ENCODE data around the gene FAM186B. TPM values are rescaled to one million over a fixed set of nuclear protein-coding genes. Genes with fewer than 3 reads are reported as not detected.

Gene FAM186B
- total RNA-seq, 1 experiment from 2014 or later = 0.19 TPM

DNA sequence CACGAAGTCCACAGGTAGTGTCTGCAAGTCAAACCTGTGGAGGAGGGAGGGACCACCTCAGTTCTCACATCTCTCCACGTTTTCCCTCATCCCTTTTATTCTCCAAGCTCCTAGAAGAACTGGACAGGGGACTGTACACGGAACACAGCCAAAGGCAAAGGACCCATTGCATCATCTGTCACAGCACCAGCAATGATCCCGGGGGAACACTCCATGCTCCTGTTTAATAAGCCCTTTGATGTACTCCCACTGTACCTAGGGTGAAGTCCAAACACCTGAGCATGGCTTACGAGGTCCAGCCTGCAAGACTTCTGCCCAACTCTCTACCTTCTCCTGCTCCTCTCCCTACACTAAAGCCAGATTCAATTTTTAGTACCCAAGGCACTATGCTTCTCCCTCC, 44.5 kb upstream of the FAM186B start:
- Histone ChIP-seq H3K27me3 (replicated peaks; ENCODE audit: insufficient read depth, low read depth, low read length, poor library complexity) (no peaks in the 10 kb centered on the region), H3K9me3 (ENCODE audit: low read depth, low read length, poor library complexity, severe bottlenecking) (no peaks in the 10 kb centered on the region), H3K36me3 (ENCODE audit: insufficient read depth, low read length, poor library complexity, severe bottlenecking) (peaks cover 19% of the 10 kb centered on the region), H3K4me3 (ENCODE audit: low read depth, low read length, poor library complexity, severe bottlenecking) (no peak overlapping the region), H3K27ac (ENCODE audit: low read depth, low read length, poor library complexity, severe bottlenecking) (no peak overlapping the region), H3K4me1 (ENCODE audit: insufficient read depth, low read length, poor library complexity, severe bottlenecking) (peaks cover 9% of the 10 kb centered on the region)
- BruUV-seq (replicated peaks) = no TSS peak
- no peak for DNase-seq (ENCODE audit: low spot score)
- POLR2A ChIA-PET (ENCODE audit: low non-redundant PET) = no interaction called here
- no peak for TF ChIP-seq EZH2 (IDR thresholded peaks at IDR 0.05; ENCODE audit: borderline replicate concordance, low read depth, low read length, poor library complexity, severe bottlenecking)
- TF ChIP-seq, protein P1, sequence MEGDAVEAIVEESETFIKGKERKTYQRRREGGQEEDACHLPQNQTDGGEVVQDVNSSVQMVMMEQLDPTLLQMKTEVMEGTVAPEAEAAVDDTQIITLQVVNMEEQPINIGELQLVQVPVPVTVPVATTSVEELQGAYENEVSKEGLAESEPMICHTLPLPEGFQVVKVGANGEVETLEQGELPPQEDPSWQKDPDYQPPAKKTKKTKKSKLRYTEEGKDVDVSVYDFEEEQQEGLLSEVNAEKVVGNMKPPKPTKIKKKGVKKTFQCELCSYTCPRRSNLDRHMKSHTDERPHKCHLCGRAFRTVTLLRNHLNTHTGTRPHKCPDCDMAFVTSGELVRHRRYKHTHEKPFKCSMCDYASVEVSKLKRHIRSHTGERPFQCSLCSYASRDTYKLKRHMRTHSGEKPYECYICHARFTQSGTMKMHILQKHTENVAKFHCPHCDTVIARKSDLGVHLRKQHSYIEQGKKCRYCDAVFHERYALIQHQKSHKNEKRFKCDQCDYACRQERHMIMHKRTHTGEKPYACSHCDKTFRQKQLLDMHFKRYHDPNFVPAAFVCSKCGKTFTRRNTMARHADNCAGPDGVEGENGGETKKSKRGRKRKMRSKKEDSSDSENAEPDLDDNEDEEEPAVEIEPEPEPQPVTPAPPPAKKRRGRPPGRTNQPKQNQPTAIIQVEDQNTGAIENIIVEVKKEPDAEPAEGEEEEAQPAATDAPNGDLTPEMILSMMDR (conservative IDR thresholded peaks at IDR 0.05; ENCODE audit: low read depth, low read length) = no peak
- CTCF ChIA-PET = no interaction called here
- intact Hi-C loops (cut with micrococcal nuclease; ENCODE audit: unreplicated experiment) = no loop called here

GRCh38 chr12:49649445-49649844, 44.0 kb upstream of the FAM186B start:
- DNase-seq (ENCODE audit: low spot score) = no peak
- Histone ChIP-seq H3K4me3 (ENCODE audit: low read depth, low read length, poor library complexity, severe bottlenecking) (no peak overlapping the region), H3K4me1 (ENCODE audit: insufficient read depth, low read length, poor library complexity, severe bottlenecking) (peaks cover 9% of the 10 kb centered on the region), H3K27me3 (replicated peaks; ENCODE audit: insufficient read depth, low read depth, low read length, poor library complexity) (no peaks in the 10 kb centered on the region), H3K9me3 (ENCODE audit: low read depth, low read length, poor library complexity, severe bottlenecking) (no peaks in the 10 kb centered on the region), H3K27ac (ENCODE audit: low read depth, low read length, poor library complexity, severe bottlenecking) (no peak overlapping the region), H3K36me3 (ENCODE audit: insufficient read depth, low read length, poor library complexity, severe bottlenecking) (peaks cover 19% of the 10 kb centered on the region)
- no peak for TF ChIP-seq EZH2 (IDR thresholded peaks at IDR 0.05; ENCODE audit: borderline replicate concordance, low read depth, low read length, poor library complexity, severe bottlenecking)
- TF ChIP-seq, protein P1 (conservative IDR thresholded peaks at IDR 0.05; ENCODE audit: low read depth, low read length) = no peak
- no TSS peak for BruUV-seq (replicated peaks)
- POLR2A ChIA-PET (ENCODE audit: low non-redundant PET) = no interaction called here
- intact Hi-C loops (cut with micrococcal nuclease; ENCODE audit: unreplicated experiment) = no loop called here
- CTCF ChIA-PET = no interaction called here

GRCh38 chr12:49648712-49649003, 43.2 kb upstream of the FAM186B start:
- peaks cover 9% of the 10 kb centered on the region for H3K4me1 ChIP-seq (ENCODE audit: insufficient read depth, low read length, poor library complexity, severe bottlenecking)

More at GRCh38 chr12:49648712-49649003, 43.2 kb upstream of the FAM186B start:
- no peaks in the 10 kb centered on the region for H3K9me3 ChIP-seq (ENCODE audit: low read depth, low read length, poor library complexity, severe bottlenecking)
- H3K36me3 ChIP-seq (ENCODE audit: insufficient read depth, low read length, poor library complexity, severe bottlenecking) = peaks cover 25% of the 10 kb centered on the region
- no peak overlapping the region for H3K4me3 ChIP-seq (ENCODE audit: low read depth, low read length, poor library complexity, severe bottlenecking)
- H3K27ac ChIP-seq (ENCODE audit: low read depth, low read length, poor library complexity, severe bottlenecking) = no peak overlapping the region
- CTCF ChIA-PET = no interaction called here
- BruUV-seq (replicated peaks) = no TSS peak
- TF ChIP-seq EZH2 (IDR thresholded peaks at IDR 0.05; ENCODE audit: borderline replicate concordance, low read depth, low read length, poor library complexity, severe bottlenecking) = no peak
- TF ChIP-seq, protein P1 (conservative IDR thresholded peaks at IDR 0.05; ENCODE audit: low read depth, low read length) = no peak
- intact Hi-C loops (cut with micrococcal nuclease; ENCODE audit: unreplicated experiment) = no loop called here
- no peak for DNase-seq (ENCODE audit: low spot score)
- H3K27me3 ChIP-seq (replicated peaks; ENCODE audit: insufficient read depth, low read depth, low read length, poor library complexity) = no peaks in the 10 kb centered on the region
- POLR2A ChIA-PET (ENCODE audit: low non-redundant PET) = no interaction called here
